Astrocyte of the spinal cord (primary cell): ENCODE results near the gene CYB561.

Experiments used
- DNase-seq: peaks from one replicate; pipeline ENCODE4 v3.0.0; 2011; ENCODE audit warnings: low read depth, low spot score
- H3K4me3 ChIP-seq: 2 replicates; pipeline ENCODE4 v1.5.1; 2011; ENCODE audit warnings: low read depth, mild to moderate bottlenecking, low read length, moderate library complexity
- in situ Hi-C: cut with HindIII; loops from 2 replicates; pipeline ENCODE4 v1.10.0; 2017; ENCODE audit warnings: low sequenced_read_pairs
- TF ChIP-seq, protein P1 (sequence below): IDR thresholded peaks from 2 replicates; pipeline ENCODE4 v1.5.1; 2012; ENCODE audit warnings: low read depth, mild to moderate bottlenecking, low read length, inconsistent platforms

The CYB561 gene

DNA sequence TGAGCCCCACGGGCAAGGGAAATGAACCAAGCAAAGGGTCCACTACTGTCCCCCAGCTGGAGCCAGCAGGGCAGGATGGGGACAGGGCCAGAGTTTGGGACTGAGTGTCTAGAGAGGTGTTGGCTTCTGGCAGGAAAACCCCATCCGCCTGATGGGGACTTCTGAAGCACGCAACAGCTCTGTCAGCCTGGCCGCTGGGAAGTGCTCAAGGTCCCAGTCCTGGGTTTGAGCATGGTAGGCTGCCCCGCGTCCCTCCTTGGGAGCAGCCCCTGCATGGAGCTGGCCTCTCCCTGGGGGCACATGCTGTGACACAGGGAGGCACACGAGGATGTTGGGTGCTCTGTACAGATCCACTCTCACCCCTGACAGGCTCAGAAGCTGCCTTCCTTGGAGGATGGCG is 45.3 kb upstream of the CYB561 start:
- TF ChIP-seq, protein P1, sequence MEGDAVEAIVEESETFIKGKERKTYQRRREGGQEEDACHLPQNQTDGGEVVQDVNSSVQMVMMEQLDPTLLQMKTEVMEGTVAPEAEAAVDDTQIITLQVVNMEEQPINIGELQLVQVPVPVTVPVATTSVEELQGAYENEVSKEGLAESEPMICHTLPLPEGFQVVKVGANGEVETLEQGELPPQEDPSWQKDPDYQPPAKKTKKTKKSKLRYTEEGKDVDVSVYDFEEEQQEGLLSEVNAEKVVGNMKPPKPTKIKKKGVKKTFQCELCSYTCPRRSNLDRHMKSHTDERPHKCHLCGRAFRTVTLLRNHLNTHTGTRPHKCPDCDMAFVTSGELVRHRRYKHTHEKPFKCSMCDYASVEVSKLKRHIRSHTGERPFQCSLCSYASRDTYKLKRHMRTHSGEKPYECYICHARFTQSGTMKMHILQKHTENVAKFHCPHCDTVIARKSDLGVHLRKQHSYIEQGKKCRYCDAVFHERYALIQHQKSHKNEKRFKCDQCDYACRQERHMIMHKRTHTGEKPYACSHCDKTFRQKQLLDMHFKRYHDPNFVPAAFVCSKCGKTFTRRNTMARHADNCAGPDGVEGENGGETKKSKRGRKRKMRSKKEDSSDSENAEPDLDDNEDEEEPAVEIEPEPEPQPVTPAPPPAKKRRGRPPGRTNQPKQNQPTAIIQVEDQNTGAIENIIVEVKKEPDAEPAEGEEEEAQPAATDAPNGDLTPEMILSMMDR: no peak
- no peak overlapping the region for H3K4me3 ChIP-seq
- no peak for DNase-seq
- in situ Hi-C loops: no loop called here

DNA sequence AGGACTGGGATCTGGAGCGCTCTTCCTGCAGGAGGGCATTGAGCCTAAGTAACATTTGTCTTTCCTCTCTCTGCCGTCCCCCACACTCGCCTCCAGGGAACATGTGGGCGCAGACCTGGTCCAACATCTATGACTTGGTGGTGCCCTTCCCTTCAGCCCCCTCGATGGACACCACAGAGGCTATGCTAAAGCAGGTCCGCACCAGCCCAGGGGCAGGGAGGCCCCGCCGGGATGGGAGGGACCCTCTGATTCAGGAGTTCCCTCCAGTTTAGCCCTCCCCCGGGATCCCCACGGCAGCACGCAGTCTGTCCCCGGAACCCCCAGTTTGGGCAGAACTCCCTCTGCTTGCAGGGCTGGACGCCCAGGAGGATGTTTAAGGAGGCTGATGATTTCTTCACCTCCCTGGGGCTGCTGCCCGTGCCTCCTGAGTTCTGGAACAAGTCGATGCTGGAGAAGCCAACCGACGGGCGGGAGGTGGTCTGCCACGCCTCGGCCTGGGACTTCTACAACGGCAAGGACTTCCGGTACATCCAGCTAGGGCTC is 44.8 kb upstream of the CYB561 start:
- in situ Hi-C loops: no loop called here
- DNase-seq: no peak
- TF ChIP-seq, protein P1: no peak
- H3K4me3 ChIP-seq: no peak overlapping the region

DNA sequence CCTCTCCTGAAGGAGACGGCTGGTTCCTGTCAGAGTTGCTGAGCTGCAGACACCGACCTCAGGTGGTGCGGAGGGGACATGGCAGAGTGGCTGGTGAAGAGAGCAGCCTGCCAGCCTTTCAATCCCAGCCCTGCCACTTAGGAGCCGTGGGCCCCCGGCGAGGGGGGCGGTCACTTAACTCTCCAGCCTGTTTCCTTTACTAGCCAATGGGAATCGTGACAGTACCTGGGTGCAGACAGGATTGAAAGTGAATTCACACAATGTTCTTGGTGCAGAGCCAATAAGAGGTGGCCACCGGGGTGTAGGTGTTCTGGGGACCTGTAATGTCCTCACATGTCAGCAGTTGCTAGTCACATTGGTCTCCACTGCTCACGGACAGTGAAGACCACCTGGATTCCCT is 44.2 kb upstream of the CYB561 start:
- no peak overlapping the region for H3K4me3 ChIP-seq
- TF ChIP-seq, protein P1: no peak
- in situ Hi-C loops: no loop called here
- DNase-seq: no peak

DNA sequence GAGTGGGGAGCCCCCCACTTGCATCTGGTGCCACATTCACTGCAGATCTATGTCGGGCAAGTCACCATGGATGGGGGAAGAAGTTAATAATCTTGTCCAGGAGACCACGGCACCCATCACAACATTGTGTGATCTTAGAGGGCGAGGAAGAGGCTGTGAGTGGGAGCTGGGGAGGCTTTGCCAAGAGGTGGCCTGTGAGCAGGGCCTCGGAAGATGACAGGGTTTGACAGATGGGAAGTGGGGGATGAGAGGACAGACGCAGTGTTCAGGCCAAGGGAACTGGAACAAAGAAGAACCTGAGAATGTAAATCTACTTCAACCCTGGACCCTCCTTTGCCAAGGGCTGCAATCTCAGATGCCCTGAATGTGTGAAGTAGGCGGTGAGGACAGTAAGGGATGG is 43.2 kb upstream of the CYB561 start:
- no peak overlapping the region for H3K4me3 ChIP-seq
- TF ChIP-seq, protein P1: no peak
- in situ Hi-C loops: no loop called here
- DNase-seq: no peak

DNA sequence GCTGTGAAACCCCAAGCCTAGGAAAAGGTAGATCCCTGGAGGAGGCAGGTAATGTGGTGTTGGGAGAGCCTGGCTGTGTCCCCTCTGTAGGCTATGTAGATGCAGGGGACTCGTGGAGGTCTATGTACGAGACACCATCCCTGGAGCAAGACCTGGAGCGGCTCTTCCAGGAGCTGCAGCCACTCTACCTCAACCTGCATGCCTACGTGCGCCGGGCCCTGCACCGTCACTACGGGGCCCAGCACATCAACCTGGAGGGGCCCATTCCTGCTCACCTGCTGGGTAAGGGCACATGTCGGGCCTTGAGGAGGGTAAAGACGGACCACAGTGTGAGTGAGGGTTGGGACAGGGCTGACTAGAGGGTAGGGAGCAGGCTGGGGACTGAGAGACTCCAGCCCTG is 42.7 kb upstream of the CYB561 start:
- no peak overlapping the region for H3K4me3 ChIP-seq
- in situ Hi-C loops: no loop called here
- TF ChIP-seq, protein P1: no peak
- no peak for DNase-seq

DNA sequence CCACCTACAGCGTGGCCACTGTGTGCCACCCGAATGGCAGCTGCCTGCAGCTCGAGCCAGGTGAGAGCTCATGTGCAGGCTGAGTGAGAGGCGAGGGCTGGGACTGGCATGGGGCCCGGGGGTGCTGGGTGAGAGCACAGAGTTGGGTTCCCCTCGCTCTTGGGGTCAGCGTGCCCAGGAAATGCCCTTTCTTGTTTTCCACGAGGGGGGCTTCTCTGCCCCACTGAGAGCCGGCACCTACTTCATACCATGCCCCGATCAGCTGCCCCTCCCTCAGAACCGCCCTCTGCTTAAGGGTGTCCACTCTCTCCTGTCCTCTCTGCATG is 40.9 kb upstream of the CYB561 start:
- in situ Hi-C loops: no loop called here
- TF ChIP-seq, protein P1: no peak
- DNase-seq: no peak
- no peak overlapping the region for H3K4me3 ChIP-seq
